H9 (cell line): ENCODE data around the gene CYB5R3. TPM values are rescaled to one million over a fixed set of nuclear protein-coding genes. Genes with fewer than 3 reads are reported as not detected.
A peak's percentile ranks its signal among the peaks of the same experiment; 100 is the strongest.

Experiments
- DNase-seq: peaks from one replicate; pipeline ENCODE4 v3.0.0-alpha.2; 2017
- H2AFZ ChIP-seq: one replicate; pipeline ENCODE4 v1.6.1; 2013; ENCODE audit warnings: mild to moderate bottlenecking, low read length, control low read depth, moderate library complexity
- H2AK5ac ChIP-seq: 2 replicates; pipeline ENCODE4 v1.6.1; 2013; ENCODE audit warnings: low read length, control low read depth, mixed read lengths; ENCODE audit not compliant: insufficient read length
- H2BK120ac ChIP-seq: one replicate; pipeline ENCODE4 v1.6.1; 2013; ENCODE audit warnings: low read depth, mild to moderate bottlenecking, low read length, control low read depth, inconsistent platforms; ENCODE audit not compliant: poor library complexity, severe bottlenecking
- H2BK12ac ChIP-seq: 2 replicates; pipeline ENCODE4 v1.6.1; 2013; ENCODE audit warnings: low read length, control low read depth, mixed read lengths, low read depth; ENCODE audit not compliant: insufficient read length
- H2BK15ac ChIP-seq: 2 replicates; pipeline ENCODE4 v1.6.1; 2013; ENCODE audit warnings: low read depth, low read length, control low read depth
- H2BK20ac ChIP-seq: one replicate; pipeline ENCODE4 v1.6.1; 2013; ENCODE audit warnings: low read depth, mild to moderate bottlenecking, low read length, control low read depth, inconsistent platforms; ENCODE audit not compliant: poor library complexity, severe bottlenecking
- H2BK5ac ChIP-seq: 2 replicates; pipeline ENCODE4 v1.6.1; 2013; ENCODE audit warnings: low read length, control low read depth, mixed read lengths; ENCODE audit not compliant: insufficient read length
- H3K14ac ChIP-seq: 2 replicates; pipeline ENCODE4 v1.6.1; 2013; ENCODE audit warnings: low read length, control low read depth; ENCODE audit not compliant: insufficient read depth
- H3K18ac ChIP-seq: 2 replicates; pipeline ENCODE4 v1.6.1; 2013; ENCODE audit warnings: low read depth, mild to moderate bottlenecking, mixed read lengths, low read length, control low read depth; ENCODE audit not compliant: insufficient read length
- H3K23ac ChIP-seq: 2 replicates; pipeline ENCODE4 v1.6.1; 2013; ENCODE audit warnings: low read length, control low read depth, mixed read lengths, low read depth; ENCODE audit not compliant: insufficient read length
- H3K23me2 ChIP-seq: 2 replicates; pipeline ENCODE4 v1.6.1; 2013; ENCODE audit warnings: low read depth, mild to moderate bottlenecking, mixed read lengths, low read length, control low read depth; ENCODE audit not compliant: insufficient read length, poor library complexity, severe bottlenecking
- H3K27ac ChIP-seq: 2 replicates; pipeline ENCODE4 v1.5.1; 2013; ENCODE audit warnings: low read length, control low read depth, mixed read lengths, low read depth; ENCODE audit not compliant: insufficient read length
- H3K27me3 ChIP-seq: 2 replicates; pipeline ENCODE4 v1.6.1; 2013; ENCODE audit warnings: low read length, control low read depth, inconsistent platforms; ENCODE audit not compliant: insufficient read depth
- H3K4ac ChIP-seq: 2 replicates; pipeline ENCODE4 v1.6.1; 2013; ENCODE audit warnings: low read depth, mild to moderate bottlenecking, control low read depth, inconsistent platforms, low read length, moderate library complexity
- H3K4me1 ChIP-seq: 2 replicates; pipeline ENCODE4 v1.6.1; 2013; ENCODE audit warnings: low read length, control low read depth, inconsistent platforms; ENCODE audit not compliant: insufficient read depth
- H3K4me2 ChIP-seq: 2 replicates; pipeline ENCODE4 v1.6.1; 2013; ENCODE audit warnings: low read length, control low read depth, mixed read lengths; ENCODE audit not compliant: insufficient read length, insufficient read depth
- H3K56ac ChIP-seq: 2 replicates; pipeline ENCODE4 v1.6.1; 2013; ENCODE audit warnings: low read depth, mild to moderate bottlenecking, mixed read lengths, low read length, control low read depth; ENCODE audit not compliant: insufficient read length
- H3K79me1 ChIP-seq: 2 replicates; pipeline ENCODE4 v1.6.1; 2013; ENCODE audit warnings: low read depth, mild to moderate bottlenecking, moderate library complexity, low read length, control low read depth, inconsistent platforms; ENCODE audit not compliant: insufficient read depth, poor library complexity, severe bottlenecking
- H3K79me2 ChIP-seq: 2 replicates; pipeline ENCODE4 v1.6.1; 2013; ENCODE audit warnings: low read length, control low read depth, inconsistent platforms; ENCODE audit not compliant: insufficient read depth
- H3K9ac ChIP-seq: 2 replicates; pipeline ENCODE4 v1.6.1; 2013; ENCODE audit warnings: low read length, control low read depth, mixed read lengths; ENCODE audit not compliant: insufficient read length; ENCODE audit errors: extremely low read depth
- H3K9me3 ChIP-seq: one replicate; pipeline ENCODE4 v1.6.1; 2013; ENCODE audit warnings: low read depth, low read length, inconsistent platforms; ENCODE audit not compliant: control insufficient read depth
- H3T11ph ChIP-seq: one replicate; pipeline ENCODE4 v1.6.1; 2013; ENCODE audit warnings: mild to moderate bottlenecking, low read length, control low read depth, inconsistent platforms
- H4K20me1 ChIP-seq: one replicate; pipeline ENCODE4 v1.6.1; 2013; ENCODE audit not compliant: control insufficient read depth, insufficient read length, insufficient read depth
- H4K5ac ChIP-seq: 2 replicates; pipeline ENCODE4 v1.6.1; 2013; ENCODE audit warnings: low read depth, mild to moderate bottlenecking, mixed read lengths, low read length, control low read depth; ENCODE audit not compliant: insufficient read length
- H4K8ac ChIP-seq: replicated peaks from 2 replicates; pipeline ENCODE4 v1.6.1; 2013; ENCODE audit warnings: low read length, control low read depth, mixed read lengths, low read depth; ENCODE audit not compliant: insufficient read length
- H4K91ac ChIP-seq: 2 replicates; pipeline ENCODE4 v1.6.1; 2013; ENCODE audit warnings: low read depth, mild to moderate bottlenecking, moderate library complexity, mixed read lengths, low read length, control low read depth; ENCODE audit not compliant: insufficient read length
- H3K27ac Mint-ChIP-seq, 3 experiments: 2 replicates in 2 of 3; 3 replicates in 1 of 3; pipeline ENCODE4 v1.8.0; 2020 to 2021; ENCODE audit warnings: mixed read lengths in 3 of 3, mild to moderate bottlenecking in 1 of 3, moderate library complexity in 1 of 3
- H3K27me3 Mint-ChIP-seq: 2 replicates; pipeline ENCODE4 v1.8.0; 2021; ENCODE audit warnings: low read depth, mild to moderate bottlenecking, moderate library complexity, mixed read lengths
- H3K36me3 Mint-ChIP-seq, 3 experiments: 2 replicates in 2 of 3; 3 replicates in 1 of 3; pipeline ENCODE4 v1.8.0; 2020 to 2021; ENCODE audit warnings: low read depth in 3 of 3, mixed read lengths in 3 of 3; ENCODE audit not compliant: insufficient read depth in 1 of 3
- H3K4me1 Mint-ChIP-seq, 2 experiments: 2 replicates each; pipeline ENCODE4 v1.8.0; 2020; ENCODE audit warnings: mixed read lengths in 2 of 2
- H3K4me3 Mint-ChIP-seq, 2 experiments: 2 replicates in 1 of 2; 3 replicates in 1 of 2; pipeline ENCODE4 v1.8.0; 2020 to 2021; ENCODE audit warnings: mild to moderate bottlenecking in 2 of 2, mixed read lengths in 2 of 2, moderate library complexity in 1 of 2
- H3K9me3 Mint-ChIP-seq, 2 experiments: 2 replicates in 1 of 2; 3 replicates in 1 of 2; pipeline ENCODE4 v1.8.0; 2020; ENCODE audit warnings: mild to moderate bottlenecking in 2 of 2, mixed read lengths in 2 of 2, moderate library complexity in 1 of 2
- WGBS: extraction: QIAGEN DNeasy Blood & Tissue Kit; methylation state at CpG from one replicate; pipeline ENCODE4 v1.1.7; 2013; ENCODE audit warnings: missing lambda C conversion rate, low lambda C conversion rate, mixed read lengths; ENCODE audit not compliant: insufficient read length; ENCODE audit errors: extremely low coverage; 5-methylcytosine and 5-hydroxymethylcytosine counted together
- total RNA-seq: library from RNA; stranded (reverse); gene quantifications from 2 replicates; pipeline ENCODE4 v1.2.1, GENCODE V29; 2021
- TF ChIP-seq, protein P1 (sequence below): fragments of 200-600 bp; sonication (generic); conservative IDR thresholded peaks from 3 replicates; pipeline ENCODE4 v1.8.0; 2021; ENCODE audit warnings: antibody characterized with exemption, mild to moderate bottlenecking

The CYB5R3 gene
- total RNA-seq, 1 experiment from 2014 or later: 97.4 TPM

DNA sequence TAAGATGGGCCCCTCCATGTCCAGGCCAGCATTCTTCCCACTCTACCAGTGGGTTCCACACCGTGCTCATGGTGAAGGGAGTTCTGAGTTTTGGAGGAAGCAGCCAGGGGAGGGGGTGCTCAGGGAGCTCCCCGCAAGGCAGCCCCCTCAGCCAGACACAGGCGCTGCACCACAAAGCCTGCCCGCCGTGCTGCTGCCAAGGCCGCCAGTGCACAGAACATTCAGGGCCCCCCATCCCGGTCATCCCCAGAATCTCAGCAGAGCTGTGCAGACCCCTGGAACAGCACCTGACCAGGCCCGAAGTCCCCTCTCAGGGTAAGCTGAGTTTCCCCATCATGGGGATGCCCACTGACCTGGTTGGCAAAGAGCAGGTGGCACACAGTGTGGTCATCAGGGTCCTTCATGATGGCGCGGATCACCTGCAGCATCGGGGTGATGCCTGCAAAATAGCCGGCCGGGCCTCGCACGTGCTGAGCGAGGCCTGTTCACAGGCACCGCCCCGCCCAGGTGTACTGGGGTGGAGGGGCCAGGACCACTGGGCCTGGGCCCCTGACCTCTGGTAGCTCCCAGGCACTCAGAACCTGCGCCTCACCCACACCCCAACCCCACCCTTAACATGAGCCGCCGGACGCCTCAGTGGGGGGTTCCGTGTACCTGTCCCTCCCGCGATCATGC is 22.1 kb downstream of the CYB5R3 start:
- H2BK5ac ChIP-seq: no peak overlapping the region
- Mint-ChIP-seq H3K36me3 (peaks cover 5 to 45% (median 42%) of the 10 kb centered on the region in 3 experiments), H3K27me3 (no peaks in the 10 kb centered on the region), H3K4me1 (0 out of 4 replicates have a peak, but pooled peaks cover 0 to 2% of the 10 kb centered on the region in 2 experiments), H3K9me3 (no peaks in the 10 kb centered on the region), H3K4me3 (no peak overlapping the region), H3K27ac (0 out of 7 replicates have a peak overlapping the region, but pooled peaks of 1 of the 3 experiments have one; percentile 35)
- H2BK15ac ChIP-seq: no peak overlapping the region
- no peak overlapping the region for H3K23ac ChIP-seq
- no CpG with 5 or more reads among the region's 25 CpGs for WGBS
- H3K27ac ChIP-seq: no peak overlapping the region
- H4K91ac ChIP-seq: no peak overlapping the region
- no peak overlapping the region for H3K56ac ChIP-seq
- H4K5ac ChIP-seq: no peak overlapping the region
- H2AK5ac ChIP-seq: no peak overlapping the region
- H2BK12ac ChIP-seq: no peak overlapping the region
- H3K27me3 ChIP-seq: no peaks in the 10 kb centered on the region
- H4K8ac ChIP-seq: no peak overlapping the region
- H3K4me1 ChIP-seq: no peaks in the 10 kb centered on the region
- H3K9ac ChIP-seq: no peak overlapping the region
- no peaks in the 10 kb centered on the region for H3K9me3 ChIP-seq
- H2BK20ac ChIP-seq: no peak overlapping the region
- TF ChIP-seq, protein P1, sequence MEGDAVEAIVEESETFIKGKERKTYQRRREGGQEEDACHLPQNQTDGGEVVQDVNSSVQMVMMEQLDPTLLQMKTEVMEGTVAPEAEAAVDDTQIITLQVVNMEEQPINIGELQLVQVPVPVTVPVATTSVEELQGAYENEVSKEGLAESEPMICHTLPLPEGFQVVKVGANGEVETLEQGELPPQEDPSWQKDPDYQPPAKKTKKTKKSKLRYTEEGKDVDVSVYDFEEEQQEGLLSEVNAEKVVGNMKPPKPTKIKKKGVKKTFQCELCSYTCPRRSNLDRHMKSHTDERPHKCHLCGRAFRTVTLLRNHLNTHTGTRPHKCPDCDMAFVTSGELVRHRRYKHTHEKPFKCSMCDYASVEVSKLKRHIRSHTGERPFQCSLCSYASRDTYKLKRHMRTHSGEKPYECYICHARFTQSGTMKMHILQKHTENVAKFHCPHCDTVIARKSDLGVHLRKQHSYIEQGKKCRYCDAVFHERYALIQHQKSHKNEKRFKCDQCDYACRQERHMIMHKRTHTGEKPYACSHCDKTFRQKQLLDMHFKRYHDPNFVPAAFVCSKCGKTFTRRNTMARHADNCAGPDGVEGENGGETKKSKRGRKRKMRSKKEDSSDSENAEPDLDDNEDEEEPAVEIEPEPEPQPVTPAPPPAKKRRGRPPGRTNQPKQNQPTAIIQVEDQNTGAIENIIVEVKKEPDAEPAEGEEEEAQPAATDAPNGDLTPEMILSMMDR: no peak
- H3T11ph ChIP-seq: no peak overlapping the region
- DNase-seq: no peak
- H3K79me2 ChIP-seq: no peaks in the 10 kb centered on the region
- H3K79me1 ChIP-seq: no peaks in the 10 kb centered on the region
- H3K4me2 ChIP-seq: no peak overlapping the region
- no peak overlapping the region for H2AFZ ChIP-seq
- no peaks in the 10 kb centered on the region for H4K20me1 ChIP-seq
- no peak overlapping the region for H3K14ac ChIP-seq
- no peak overlapping the region for H3K18ac ChIP-seq
- H3K4ac ChIP-seq: no peak overlapping the region
- no peaks in the 10 kb centered on the region for H3K23me2 ChIP-seq
- no peak overlapping the region for H2BK120ac ChIP-seq
